Liver (tissue), 9 donors: Measurements from ENCODE around the gene OR2L3. TPM values are rescaled to one million over a fixed set of nuclear protein-coding genes. Genes with fewer than 3 reads are reported as not detected.

Experiments used
- DNase-seq: peaks from one replicate; pipeline ENCODE4 v3.0.0-alpha.2; 2017; ENCODE audit warnings: low spot score
- H3K27ac ChIP-seq, 2 donors: one replicate each; pipeline ENCODE4 v1.7.0; 2013; ENCODE audit warnings: inconsistent platforms in 2 of 2, low read length in 2 of 2, control low read depth in 1 of 2, low read depth in 1 of 2, mild to moderate bottlenecking in 1 of 2
- H3K27me3 ChIP-seq, 4 donors: one replicate each; pipeline versions ENCODE4 v1.6.1 to v1.7.0; 2013; ENCODE audit warnings: low read length in 3 of 4, inconsistent platforms in 1 of 4, mild to moderate bottlenecking in 1 of 4, moderate library complexity in 1 of 4; ENCODE audit not compliant: control insufficient read depth in 4 of 4, insufficient read depth in 4 of 4
- H3K36me3 ChIP-seq, 4 donors: one replicate each; pipeline versions ENCODE4 v1.6.1 to v1.7.0; 2013; ENCODE audit warnings: low read length in 3 of 4, mild to moderate bottlenecking in 3 of 4, low read depth in 1 of 4, moderate library complexity in 1 of 4; ENCODE audit not compliant: control insufficient read depth in 4 of 4, insufficient read depth in 3 of 4
- H3K4me1 ChIP-seq, 4 donors: one replicate each; pipeline versions ENCODE4 v1.6.1 to v1.7.0; 2013; ENCODE audit warnings: low read length in 3 of 4, mild to moderate bottlenecking in 3 of 4, moderate library complexity in 1 of 4; ENCODE audit not compliant: control insufficient read depth in 4 of 4, insufficient read depth in 4 of 4
- H3K4me3 ChIP-seq, 3 donors: one replicate each; pipeline versions ENCODE4 v1.6.1 to v1.7.0; 2013; ENCODE audit warnings: low read length in 3 of 3, control low read depth in 1 of 3, low read depth in 1 of 3, mild to moderate bottlenecking in 1 of 3
- H3K9ac ChIP-seq, 2 donors: one replicate each; pipeline ENCODE4 v1.7.0; 2013; ENCODE audit warnings: low read length in 2 of 2, mild to moderate bottlenecking in 2 of 2, moderate library complexity in 2 of 2, control low read depth in 1 of 2, low read depth in 1 of 2
- H3K9me3 ChIP-seq, 4 donors: one replicate each; pipeline versions ENCODE4 v1.6.1 to v1.7.0; 2013; ENCODE audit warnings: low read length in 3 of 4; ENCODE audit not compliant: control insufficient read depth in 4 of 4
- ATF3 ChIP-seq: IDR thresholded peaks from 2 replicates; pipeline ENCODE4 v1.6.1; 2016; ENCODE audit warnings: antibody characterized with exemption
- CTCF ChIP-seq: fragments of 150-350 bp; IDR thresholded peaks from 2 replicates; pipeline ENCODE4 v1.5.1; 2017; ENCODE audit warnings: improper control_type of control experiment, low read depth, low read length; ENCODE audit not compliant: missing input control
- EGR1 ChIP-seq, 2 donors: IDR thresholded peaks; 2 replicates each; pipeline ENCODE4 v1.6.1; 2016 to 2018; ENCODE audit warnings: antibody characterized with exemption in 2 of 2, low read depth in 2 of 2
- FOXA1 ChIP-seq: IDR thresholded peaks from 2 replicates; pipeline ENCODE4 v1.6.1; 2016; ENCODE audit warnings: antibody characterized with exemption
- FOXA2 ChIP-seq: IDR thresholded peaks from 2 replicates; pipeline ENCODE4 v1.6.1; 2016; ENCODE audit warnings: antibody characterized with exemption
- GABPA ChIP-seq, 2 donors: IDR thresholded peaks in 1 of 2; conservative IDR thresholded peaks in 1 of 2; 2 replicates each; pipeline ENCODE4 v1.6.1; 2016; ENCODE audit warnings: antibody characterized with exemption in 2 of 2, mild to moderate bottlenecking in 1 of 2, moderate library complexity in 1 of 2
- HNF4A ChIP-seq, 2 donors: conservative IDR thresholded peaks; 2 replicates each; pipeline ENCODE4 v1.6.1; 2016; ENCODE audit warnings: antibody characterized with exemption in 2 of 2, mild to moderate bottlenecking in 2 of 2
- HNF4G ChIP-seq: IDR thresholded peaks from 2 replicates; pipeline ENCODE4 v1.6.1; 2016; ENCODE audit warnings: antibody characterized with exemption
- JUND ChIP-seq, 2 donors: IDR thresholded peaks; 2 replicates each; pipeline ENCODE4 v1.6.1; 2016; ENCODE audit warnings: antibody characterized with exemption in 2 of 2
- NR2F2 ChIP-seq: IDR thresholded peaks from 2 replicates; pipeline ENCODE4 v1.6.1; 2016; ENCODE audit warnings: antibody characterized with exemption
- RAD21 ChIP-seq, 2 donors: IDR thresholded peaks; 2 replicates each; pipeline ENCODE4 v1.6.1; 2016; ENCODE audit warnings: antibody characterized with exemption in 2 of 2, mild to moderate bottlenecking in 2 of 2
- RXRA ChIP-seq, 2 donors: IDR thresholded peaks; 2 replicates each; pipeline ENCODE4 v1.6.1; 2017 to 2018; ENCODE audit warnings: antibody characterized with exemption in 2 of 2, mild to moderate bottlenecking in 1 of 2
- SP1 ChIP-seq: IDR thresholded peaks from 2 replicates; pipeline ENCODE4 v1.6.1; 2018; ENCODE audit warnings: antibody characterized with exemption, mild to moderate bottlenecking
- TAF1 ChIP-seq: conservative IDR thresholded peaks from 2 replicates; pipeline ENCODE4 v1.6.1; 2016; ENCODE audit warnings: antibody characterized with exemption, mild to moderate bottlenecking
- WGBS: extraction: QIAGEN DNeasy Blood & Tissue Kit; methylation state at CpG from one replicate; pipeline ENCODE4 v1.1.7; 2013; 5-methylcytosine and 5-hydroxymethylcytosine counted together
- polyA plus RNA-seq, 2 donors: library from polyadenylated mRNA; stranded (reverse) in 1 of 2; unstranded in 1 of 2; fragments of 200-250 nt in 1 of 2; fragments of >200 nt in 1 of 2; fragmentation: Nextera tagmentation in 1 of 2; extraction: Ambion mirVana in 1 of 2; gene quantifications; one replicate each; pipeline versions ENCODE4 v1.2.1 to v1.2.3, GENCODE V29; 2013 to 2015
- total RNA-seq, 2 donors: library from RNA; depleted of rRNA; stranded (reverse); fragments of >200 nt; gene quantifications; one replicate each; pipeline ENCODE4 v1.2.3, GENCODE V29; 2014
- TF ChIP-seq, protein P1 (sequence below): IDR thresholded peaks from 2 replicates; pipeline ENCODE4 v1.6.1; 2016; ENCODE audit warnings: antibody characterized with exemption
- TF ChIP-seq, protein P2 (sequence below): IDR thresholded peaks from 2 replicates; pipeline ENCODE4 v1.6.1; 2016; ENCODE audit warnings: antibody characterized with exemption
- TF ChIP-seq, protein P3 (sequence below): IDR thresholded peaks from 2 replicates; pipeline ENCODE4 v1.6.1; 2016; ENCODE audit warnings: antibody characterized with exemption, mild to moderate bottlenecking
- donor health status: healthy.
- donor health status: healthy.
- donor health status: healthy.
- donor health status: healthy.
- donor health status: healthy.

The OR2L3 gene
- total and polyA plus RNA-seq, 4 donors = under 0.01 to 0.05 TPM; not detected in 2

DNA sequence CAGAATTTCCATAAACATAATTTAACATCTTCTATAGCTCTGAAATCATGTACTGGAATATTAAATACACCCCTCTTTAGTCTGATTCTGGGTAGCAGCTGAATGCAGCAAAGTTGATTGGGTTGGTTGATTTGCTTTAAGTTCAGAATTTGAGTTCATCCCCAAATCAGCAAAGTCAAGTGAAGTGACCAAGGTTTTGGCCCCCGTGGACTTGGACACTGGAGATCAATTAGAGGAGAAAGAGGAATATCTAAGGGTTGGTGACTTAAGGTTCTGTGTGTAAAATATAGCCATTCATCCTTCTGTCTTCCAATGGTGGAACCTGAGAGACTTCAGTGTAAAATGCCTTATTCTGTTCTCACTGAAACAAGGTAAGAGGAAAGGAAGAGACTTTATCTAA lies 48.2 kb downstream of the OR2L3 start, which contains the start of gene OR2L13 (continued):
- TF ChIP-seq CTCF = no peak

GRCh38 chr1:248098529-248098928 lies 51.9 kb downstream of the OR2L3 start:
- Histone ChIP-seq H3K36me3 (no peaks in the 10 kb centered on the region), H3K4me1 (no peaks in the 10 kb centered on the region), H3K27ac (no peak overlapping the region), H3K9me3 (no peaks in the 10 kb centered on the region), H3K9ac (no peak overlapping the region), H3K27me3 (no peaks in the 10 kb centered on the region), H3K4me3 (no peak overlapping the region)
- DNase-seq = no peak
- no peak for TF ChIP-seq NR2F2
- no peak for TF ChIP-seq ATF3
- TF ChIP-seq, protein P1, sequence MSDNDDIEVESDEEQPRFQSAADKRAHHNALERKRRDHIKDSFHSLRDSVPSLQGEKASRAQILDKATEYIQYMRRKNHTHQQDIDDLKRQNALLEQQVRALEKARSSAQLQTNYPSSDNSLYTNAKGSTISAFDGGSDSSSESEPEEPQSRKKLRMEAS = no peak
- no peak for TF ChIP-seq JUND (IDR thresholded peaks at IDR 0.05)
- no peak for TF ChIP-seq HNF4G
- no peak for TF ChIP-seq RXRA (IDR thresholded peaks at IDR 0.05)
- no peak for TF ChIP-seq SP1
- no peak for TF ChIP-seq TAF1
- TF ChIP-seq EGR1 (IDR thresholded peaks at IDR 0.05; ENCODE audit: low read depth in 2 of 2) = no peak
- TF ChIP-seq, protein P2, sequence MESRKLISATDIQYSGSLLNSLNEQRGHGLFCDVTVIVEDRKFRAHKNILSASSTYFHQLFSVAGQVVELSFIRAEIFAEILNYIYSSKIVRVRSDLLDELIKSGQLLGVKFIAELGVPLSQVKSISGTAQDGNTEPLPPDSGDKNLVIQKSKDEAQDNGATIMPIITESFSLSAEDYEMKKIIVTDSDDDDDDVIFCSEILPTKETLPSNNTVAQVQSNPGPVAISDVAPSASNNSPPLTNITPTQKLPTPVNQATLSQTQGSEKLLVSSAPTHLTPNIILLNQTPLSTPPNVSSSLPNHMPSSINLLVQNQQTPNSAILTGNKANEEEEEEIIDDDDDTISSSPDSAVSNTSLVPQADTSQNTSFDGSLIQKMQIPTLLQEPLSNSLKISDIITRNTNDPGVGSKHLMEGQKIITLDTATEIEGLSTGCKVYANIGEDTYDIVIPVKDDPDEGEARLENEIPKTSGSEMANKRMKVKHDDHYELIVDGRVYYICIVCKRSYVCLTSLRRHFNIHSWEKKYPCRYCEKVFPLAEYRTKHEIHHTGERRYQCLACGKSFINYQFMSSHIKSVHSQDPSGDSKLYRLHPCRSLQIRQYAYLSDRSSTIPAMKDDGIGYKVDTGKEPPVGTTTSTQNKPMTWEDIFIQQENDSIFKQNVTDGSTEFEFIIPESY = no peak
- no peak for TF ChIP-seq FOXA2
- no peak for TF ChIP-seq FOXA1
- no peak for TF ChIP-seq GABPA (IDR thresholded peaks at IDR 0.05 in 1 of 2, conservative IDR thresholded peaks at IDR 0.05 in 1 of 2)
- TF ChIP-seq RAD21 (IDR thresholded peaks at IDR 0.05) = no peak
- WGBS = 56% methylated on average over 1 of the region's 1 CpG

GRCh38 chr1:248102847-248103246 lies 56.2 kb downstream of the OR2L3 start:
- no peak for TF ChIP-seq TAF1
- TF ChIP-seq SP1 = no peak
- no peak for TF ChIP-seq FOXA2
- no peak for TF ChIP-seq FOXA1
- TF ChIP-seq HNF4A (conservative IDR thresholded peaks at IDR 0.05) = no peak
- TF ChIP-seq, protein P2 = no peak
- TF ChIP-seq, protein P1 = no peak
- no peak for TF ChIP-seq RXRA (IDR thresholded peaks at IDR 0.05)
- no peak for TF ChIP-seq CTCF
- TF ChIP-seq JUND (IDR thresholded peaks at IDR 0.05) = no peak
- TF ChIP-seq ATF3 = no peak
- TF ChIP-seq, protein P3, sequence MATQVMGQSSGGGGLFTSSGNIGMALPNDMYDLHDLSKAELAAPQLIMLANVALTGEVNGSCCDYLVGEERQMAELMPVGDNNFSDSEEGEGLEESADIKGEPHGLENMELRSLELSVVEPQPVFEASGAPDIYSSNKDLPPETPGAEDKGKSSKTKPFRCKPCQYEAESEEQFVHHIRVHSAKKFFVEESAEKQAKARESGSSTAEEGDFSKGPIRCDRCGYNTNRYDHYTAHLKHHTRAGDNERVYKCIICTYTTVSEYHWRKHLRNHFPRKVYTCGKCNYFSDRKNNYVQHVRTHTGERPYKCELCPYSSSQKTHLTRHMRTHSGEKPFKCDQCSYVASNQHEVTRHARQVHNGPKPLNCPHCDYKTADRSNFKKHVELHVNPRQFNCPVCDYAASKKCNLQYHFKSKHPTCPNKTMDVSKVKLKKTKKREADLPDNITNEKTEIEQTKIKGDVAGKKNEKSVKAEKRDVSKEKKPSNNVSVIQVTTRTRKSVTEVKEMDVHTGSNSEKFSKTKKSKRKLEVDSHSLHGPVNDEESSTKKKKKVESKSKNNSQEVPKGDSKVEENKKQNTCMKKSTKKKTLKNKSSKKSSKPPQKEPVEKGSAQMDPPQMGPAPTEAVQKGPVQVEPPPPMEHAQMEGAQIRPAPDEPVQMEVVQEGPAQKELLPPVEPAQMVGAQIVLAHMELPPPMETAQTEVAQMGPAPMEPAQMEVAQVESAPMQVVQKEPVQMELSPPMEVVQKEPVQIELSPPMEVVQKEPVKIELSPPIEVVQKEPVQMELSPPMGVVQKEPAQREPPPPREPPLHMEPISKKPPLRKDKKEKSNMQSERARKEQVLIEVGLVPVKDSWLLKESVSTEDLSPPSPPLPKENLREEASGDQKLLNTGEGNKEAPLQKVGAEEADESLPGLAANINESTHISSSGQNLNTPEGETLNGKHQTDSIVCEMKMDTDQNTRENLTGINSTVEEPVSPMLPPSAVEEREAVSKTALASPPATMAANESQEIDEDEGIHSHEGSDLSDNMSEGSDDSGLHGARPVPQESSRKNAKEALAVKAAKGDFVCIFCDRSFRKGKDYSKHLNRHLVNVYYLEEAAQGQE = no peak
- Histone ChIP-seq H3K27ac (no peak overlapping the region), H3K27me3 (no peaks in the 10 kb centered on the region)

More at GRCh38 chr1:248102847-248103246, 56.2 kb downstream of the OR2L3 start:
- Histone ChIP-seq H3K4me3 (no peak overlapping the region), H3K9me3 (peaks cover 0 to 3% (median 0%) of the 10 kb centered on the region in 4 donors), H3K4me1 (no peaks in the 10 kb centered on the region), H3K9ac (no peak overlapping the region), H3K36me3 (no peaks in the 10 kb centered on the region)
- no peak for DNase-seq
